H9 (cell line): ENCODE results near the gene MRPL23. TPM values are rescaled to one million over a fixed set of nuclear protein-coding genes. Genes with fewer than 3 reads are reported as not detected.

Experiments used
- DNase-seq: peaks from one replicate; pipeline ENCODE4 v3.0.0-alpha.2; 2017
- H2AFZ ChIP-seq: one replicate; pipeline ENCODE4 v1.6.1; 2013; ENCODE audit warnings: mild to moderate bottlenecking, low read length, control low read depth, moderate library complexity
- H2AK5ac ChIP-seq: 2 replicates; pipeline ENCODE4 v1.6.1; 2013; ENCODE audit warnings: low read length, control low read depth, mixed read lengths; ENCODE audit not compliant: insufficient read length
- H2BK120ac ChIP-seq: one replicate; pipeline ENCODE4 v1.6.1; 2013; ENCODE audit warnings: low read depth, mild to moderate bottlenecking, low read length, control low read depth, inconsistent platforms; ENCODE audit not compliant: poor library complexity, severe bottlenecking
- H2BK12ac ChIP-seq: 2 replicates; pipeline ENCODE4 v1.6.1; 2013; ENCODE audit warnings: low read length, control low read depth, mixed read lengths, low read depth; ENCODE audit not compliant: insufficient read length
- H2BK15ac ChIP-seq: 2 replicates; pipeline ENCODE4 v1.6.1; 2013; ENCODE audit warnings: low read depth, low read length, control low read depth
- H2BK20ac ChIP-seq: one replicate; pipeline ENCODE4 v1.6.1; 2013; ENCODE audit warnings: low read depth, mild to moderate bottlenecking, low read length, control low read depth, inconsistent platforms; ENCODE audit not compliant: poor library complexity, severe bottlenecking
- H2BK5ac ChIP-seq: 2 replicates; pipeline ENCODE4 v1.6.1; 2013; ENCODE audit warnings: low read length, control low read depth, mixed read lengths; ENCODE audit not compliant: insufficient read length
- H3K14ac ChIP-seq: 2 replicates; pipeline ENCODE4 v1.6.1; 2013; ENCODE audit warnings: low read length, control low read depth; ENCODE audit not compliant: insufficient read depth
- H3K18ac ChIP-seq: 2 replicates; pipeline ENCODE4 v1.6.1; 2013; ENCODE audit warnings: low read depth, mild to moderate bottlenecking, mixed read lengths, low read length, control low read depth; ENCODE audit not compliant: insufficient read length
- H3K23ac ChIP-seq: 2 replicates; pipeline ENCODE4 v1.6.1; 2013; ENCODE audit warnings: low read length, control low read depth, mixed read lengths, low read depth; ENCODE audit not compliant: insufficient read length
- H3K23me2 ChIP-seq: 2 replicates; pipeline ENCODE4 v1.6.1; 2013; ENCODE audit warnings: low read depth, mild to moderate bottlenecking, mixed read lengths, low read length, control low read depth; ENCODE audit not compliant: insufficient read length, poor library complexity, severe bottlenecking
- H3K27ac ChIP-seq: 2 replicates; pipeline ENCODE4 v1.5.1; 2013; ENCODE audit warnings: low read length, control low read depth, mixed read lengths, low read depth; ENCODE audit not compliant: insufficient read length
- H3K27me3 ChIP-seq: 2 replicates; pipeline ENCODE4 v1.6.1; 2013; ENCODE audit warnings: low read length, control low read depth, inconsistent platforms; ENCODE audit not compliant: insufficient read depth
- H3K4ac ChIP-seq: 2 replicates; pipeline ENCODE4 v1.6.1; 2013; ENCODE audit warnings: low read depth, mild to moderate bottlenecking, control low read depth, inconsistent platforms, low read length, moderate library complexity
- H3K4me1 ChIP-seq: 2 replicates; pipeline ENCODE4 v1.6.1; 2013; ENCODE audit warnings: low read length, control low read depth, inconsistent platforms; ENCODE audit not compliant: insufficient read depth
- H3K4me2 ChIP-seq: 2 replicates; pipeline ENCODE4 v1.6.1; 2013; ENCODE audit warnings: low read length, control low read depth, mixed read lengths; ENCODE audit not compliant: insufficient read length, insufficient read depth
- H3K56ac ChIP-seq: 2 replicates; pipeline ENCODE4 v1.6.1; 2013; ENCODE audit warnings: low read depth, mild to moderate bottlenecking, mixed read lengths, low read length, control low read depth; ENCODE audit not compliant: insufficient read length
- H3K79me1 ChIP-seq: 2 replicates; pipeline ENCODE4 v1.6.1; 2013; ENCODE audit warnings: low read depth, mild to moderate bottlenecking, moderate library complexity, low read length, control low read depth, inconsistent platforms; ENCODE audit not compliant: insufficient read depth, poor library complexity, severe bottlenecking
- H3K79me2 ChIP-seq: 2 replicates; pipeline ENCODE4 v1.6.1; 2013; ENCODE audit warnings: low read length, control low read depth, inconsistent platforms; ENCODE audit not compliant: insufficient read depth
- H3K9ac ChIP-seq: 2 replicates; pipeline ENCODE4 v1.6.1; 2013; ENCODE audit warnings: low read length, control low read depth, mixed read lengths; ENCODE audit not compliant: insufficient read length; ENCODE audit errors: extremely low read depth
- H3K9me3 ChIP-seq: one replicate; pipeline ENCODE4 v1.6.1; 2013; ENCODE audit warnings: low read depth, low read length, inconsistent platforms; ENCODE audit not compliant: control insufficient read depth
- H3T11ph ChIP-seq: one replicate; pipeline ENCODE4 v1.6.1; 2013; ENCODE audit warnings: mild to moderate bottlenecking, low read length, control low read depth, inconsistent platforms
- H4K20me1 ChIP-seq: one replicate; pipeline ENCODE4 v1.6.1; 2013; ENCODE audit not compliant: control insufficient read depth, insufficient read length, insufficient read depth
- H4K5ac ChIP-seq: 2 replicates; pipeline ENCODE4 v1.6.1; 2013; ENCODE audit warnings: low read depth, mild to moderate bottlenecking, mixed read lengths, low read length, control low read depth; ENCODE audit not compliant: insufficient read length
- H4K8ac ChIP-seq: replicated peaks from 2 replicates; pipeline ENCODE4 v1.6.1; 2013; ENCODE audit warnings: low read length, control low read depth, mixed read lengths, low read depth; ENCODE audit not compliant: insufficient read length
- H4K91ac ChIP-seq: 2 replicates; pipeline ENCODE4 v1.6.1; 2013; ENCODE audit warnings: low read depth, mild to moderate bottlenecking, moderate library complexity, mixed read lengths, low read length, control low read depth; ENCODE audit not compliant: insufficient read length
- H3K27ac Mint-ChIP-seq, 3 experiments: 2 replicates in 2 of 3; 3 replicates in 1 of 3; pipeline ENCODE4 v1.8.0; 2020 to 2021; ENCODE audit warnings: mixed read lengths in 3 of 3, mild to moderate bottlenecking in 1 of 3, moderate library complexity in 1 of 3
- H3K27me3 Mint-ChIP-seq: 2 replicates; pipeline ENCODE4 v1.8.0; 2021; ENCODE audit warnings: low read depth, mild to moderate bottlenecking, moderate library complexity, mixed read lengths
- H3K36me3 Mint-ChIP-seq, 3 experiments: 2 replicates in 2 of 3; 3 replicates in 1 of 3; pipeline ENCODE4 v1.8.0; 2020 to 2021; ENCODE audit warnings: low read depth in 3 of 3, mixed read lengths in 3 of 3; ENCODE audit not compliant: insufficient read depth in 1 of 3
- H3K4me1 Mint-ChIP-seq, 2 experiments: 2 replicates each; pipeline ENCODE4 v1.8.0; 2020; ENCODE audit warnings: mixed read lengths in 2 of 2
- H3K4me3 Mint-ChIP-seq, 2 experiments: 2 replicates in 1 of 2; 3 replicates in 1 of 2; pipeline ENCODE4 v1.8.0; 2020 to 2021; ENCODE audit warnings: mild to moderate bottlenecking in 2 of 2, mixed read lengths in 2 of 2, moderate library complexity in 1 of 2
- H3K9me3 Mint-ChIP-seq, 2 experiments: 2 replicates in 1 of 2; 3 replicates in 1 of 2; pipeline ENCODE4 v1.8.0; 2020; ENCODE audit warnings: mild to moderate bottlenecking in 2 of 2, mixed read lengths in 2 of 2, moderate library complexity in 1 of 2
- CTCF ChIP-seq: fragments of 200-600 bp; sonication (generic); conservative IDR thresholded peaks from 3 replicates; pipeline ENCODE4 v1.8.0; 2021; ENCODE audit warnings: antibody characterized with exemption, mild to moderate bottlenecking
- WGBS: extraction: QIAGEN DNeasy Blood & Tissue Kit; methylation state at CpG from one replicate; pipeline ENCODE4 v1.1.7; 2013; ENCODE audit warnings: missing lambda C conversion rate, low lambda C conversion rate, mixed read lengths; ENCODE audit not compliant: insufficient read length; ENCODE audit errors: extremely low coverage; 5-methylcytosine and 5-hydroxymethylcytosine counted together
- total RNA-seq: library from RNA; stranded (reverse); gene quantifications from 2 replicates; pipeline ENCODE4 v1.2.1, GENCODE V29; 2021

MRPL23 gene
- total RNA-seq, 1 experiment from 2014 or later: 67.3 TPM

- H4K20me1 ChIP-seq: no peaks in the 10 kb centered on the region
- no peak overlapping the region for H3K14ac ChIP-seq
- no peak overlapping the region for H2AFZ ChIP-seq
- H3K27ac ChIP-seq: no peak overlapping the region
- Mint-ChIP-seq H3K9me3 (peaks cover 0 to 2% of the 10 kb centered on the region in 2 experiments; a peak in 2 of 5 replicates), H3K27me3 (peaks cover 20% of the 10 kb centered on the region), H3K4me3 (no peak overlapping the region), H3K36me3 (no peaks in the 10 kb centered on the region), H3K27ac (peak overlapping the region in 1 of 3 experiments; percentile 53; a peak in 2 of 7 replicates), H3K4me1 (peaks cover 25 to 30% of the 10 kb centered on the region in 2 experiments)
- no peak overlapping the region for H2BK20ac ChIP-seq
- no peak overlapping the region for H3K18ac ChIP-seq
- no CpG with 5 or more reads among the region's 5 CpGs for WGBS
- no peak overlapping the region for H3K56ac ChIP-seq
- 0 out of 2 replicates have a peak, but pooled peaks cover 3% of the 10 kb centered on the region for H3K4me1 ChIP-seq
- no peak overlapping the region for H4K8ac ChIP-seq
- H3T11ph ChIP-seq: no peak overlapping the region
- no peak overlapping the region for H2BK15ac ChIP-seq
- no peaks in the 10 kb centered on the region for H3K79me1 ChIP-seq
- no peak overlapping the region for H3K23ac ChIP-seq
- no peak overlapping the region for H3K4me2 ChIP-seq
- H3K27me3 ChIP-seq: no peaks in the 10 kb centered on the region
- no peak overlapping the region for H2AK5ac ChIP-seq
- H2BK120ac ChIP-seq: no peak overlapping the region
- no peak for TF ChIP-seq CTCF
- H3K9me3 ChIP-seq: no peaks in the 10 kb centered on the region
- DNase-seq: no peak
- no peak overlapping the region for H4K5ac ChIP-seq
- no peak overlapping the region for H3K4ac ChIP-seq
- no peak overlapping the region for H4K91ac ChIP-seq
- no peak overlapping the region for H2BK12ac ChIP-seq
- H3K23me2 ChIP-seq: peaks cover 2% of the 10 kb centered on the region
- H3K9ac ChIP-seq: no peak overlapping the region
- H2BK5ac ChIP-seq: no peak overlapping the region
- no peaks in the 10 kb centered on the region for H3K79me2 ChIP-seq
These were observed 41.0 kb upstream of the MRPL23 start for GRCh38 chr11:1906181-1906580.
